C4-2B (cell line): ENCODE measurements around the gene FBXO42.

ENCODE experiments used
- H3K27ac ChIP-seq: fragments of 450-650 bp; 2 replicates; pipeline ENCODE4 v1.5.1; 2017
- ZFX ChIP-seq: fragments of 450-650 bp; IDR thresholded peaks from 2 replicates; pipeline ENCODE4 v1.6.1; 2017
- TF ChIP-seq, protein P1 (sequence below): fragments of 450-650 bp; conservative IDR thresholded peaks from 2 replicates; pipeline ENCODE4 v1.5.1; 2017; ENCODE audit warnings: mild to moderate bottlenecking

The FBXO42 gene

DNA sequence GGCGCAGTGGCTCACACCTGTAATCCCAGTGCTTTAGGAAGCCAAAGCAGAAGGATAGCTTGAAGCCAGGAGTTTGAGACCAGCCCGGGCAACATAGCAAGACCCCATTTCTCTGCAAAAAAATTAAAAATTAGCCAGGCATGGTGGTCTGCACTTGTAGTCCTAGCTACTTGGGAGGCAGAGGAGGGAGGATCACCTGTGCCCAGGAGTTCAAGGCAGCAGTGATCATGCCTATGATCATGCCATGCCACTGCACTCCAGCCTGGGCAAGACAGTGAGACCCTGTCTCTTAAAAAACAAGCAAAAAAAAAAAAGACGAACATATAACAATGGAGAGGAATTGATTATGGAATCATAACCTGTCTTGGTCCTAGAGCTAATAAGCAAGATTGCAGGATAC is 45.1 kb downstream of the FBXO42 start:
- TF ChIP-seq, protein P1, sequence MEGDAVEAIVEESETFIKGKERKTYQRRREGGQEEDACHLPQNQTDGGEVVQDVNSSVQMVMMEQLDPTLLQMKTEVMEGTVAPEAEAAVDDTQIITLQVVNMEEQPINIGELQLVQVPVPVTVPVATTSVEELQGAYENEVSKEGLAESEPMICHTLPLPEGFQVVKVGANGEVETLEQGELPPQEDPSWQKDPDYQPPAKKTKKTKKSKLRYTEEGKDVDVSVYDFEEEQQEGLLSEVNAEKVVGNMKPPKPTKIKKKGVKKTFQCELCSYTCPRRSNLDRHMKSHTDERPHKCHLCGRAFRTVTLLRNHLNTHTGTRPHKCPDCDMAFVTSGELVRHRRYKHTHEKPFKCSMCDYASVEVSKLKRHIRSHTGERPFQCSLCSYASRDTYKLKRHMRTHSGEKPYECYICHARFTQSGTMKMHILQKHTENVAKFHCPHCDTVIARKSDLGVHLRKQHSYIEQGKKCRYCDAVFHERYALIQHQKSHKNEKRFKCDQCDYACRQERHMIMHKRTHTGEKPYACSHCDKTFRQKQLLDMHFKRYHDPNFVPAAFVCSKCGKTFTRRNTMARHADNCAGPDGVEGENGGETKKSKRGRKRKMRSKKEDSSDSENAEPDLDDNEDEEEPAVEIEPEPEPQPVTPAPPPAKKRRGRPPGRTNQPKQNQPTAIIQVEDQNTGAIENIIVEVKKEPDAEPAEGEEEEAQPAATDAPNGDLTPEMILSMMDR, result no peak
- TF ChIP-seq ZFX, result no peak
- no peak overlapping the region for H3K27ac ChIP-seq

DNA sequence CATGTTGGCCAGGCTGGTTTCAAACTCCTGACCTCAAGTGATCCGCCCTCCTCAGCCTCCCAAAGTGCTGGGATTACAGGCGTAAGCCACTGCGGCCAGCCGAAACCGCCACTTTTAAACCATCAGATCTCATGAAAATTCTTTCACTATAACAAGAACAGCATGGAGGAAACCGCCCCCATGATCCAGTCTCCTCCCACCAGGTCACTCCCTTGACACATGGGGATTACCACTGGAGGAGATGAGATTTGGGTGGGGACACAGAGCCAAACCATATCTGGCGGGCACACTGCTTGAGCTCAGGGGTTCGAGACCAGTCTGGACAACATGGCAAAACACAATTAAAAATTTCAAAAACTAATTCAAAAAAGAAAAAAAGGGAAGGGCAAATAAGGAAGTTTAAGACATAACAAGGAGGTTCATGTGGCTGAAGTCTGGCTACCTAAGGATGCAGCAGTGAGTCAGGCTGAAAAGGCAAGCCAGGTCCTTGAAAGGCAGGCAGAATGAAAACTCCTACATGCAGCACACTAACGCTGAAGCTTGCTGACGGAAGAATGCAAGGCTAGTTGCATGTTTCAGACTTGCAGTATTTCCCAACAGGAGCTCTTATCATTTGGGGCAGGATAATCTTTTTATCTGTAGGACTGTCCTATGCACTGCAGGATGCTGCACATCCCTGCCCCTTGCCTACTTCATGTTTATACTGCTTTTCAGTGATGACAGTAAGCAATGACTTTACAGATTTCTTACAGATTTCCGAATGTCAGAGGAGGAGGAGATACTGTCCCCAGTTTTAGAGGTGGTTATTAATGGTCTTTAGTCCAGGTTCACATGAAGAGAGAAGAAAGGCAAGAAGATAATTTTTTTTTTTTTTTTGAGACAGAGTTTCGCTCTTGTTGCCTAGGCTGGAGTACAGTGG is 49.3 kb downstream of the FBXO42 start:
- TF ChIP-seq, protein P1, result no peak
- TF ChIP-seq ZFX, result no peak
- no peak overlapping the region for H3K27ac ChIP-seq

DNA sequence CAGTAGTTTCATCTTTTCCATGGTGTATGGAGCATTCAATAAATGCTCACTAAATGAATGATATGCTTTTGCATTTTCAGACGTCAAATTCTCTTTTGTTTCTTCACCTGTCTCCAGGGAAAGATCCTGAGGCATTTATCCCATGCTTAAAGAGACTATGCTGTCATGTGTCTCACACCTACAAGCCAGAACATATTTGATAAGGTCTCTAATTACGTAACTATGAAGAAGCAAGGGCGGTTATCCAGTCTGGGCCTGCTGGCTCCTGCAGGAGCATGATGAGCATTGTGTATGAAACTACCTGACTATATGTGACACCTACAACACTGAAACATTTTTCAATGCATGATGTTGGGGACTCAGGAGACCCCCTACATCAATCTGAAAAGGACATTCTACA is 51.8 kb downstream of the FBXO42 start:
- TF ChIP-seq ZFX, result no peak
- TF ChIP-seq, protein P1, result no peak
- no peak overlapping the region for H3K27ac ChIP-seq

DNA sequence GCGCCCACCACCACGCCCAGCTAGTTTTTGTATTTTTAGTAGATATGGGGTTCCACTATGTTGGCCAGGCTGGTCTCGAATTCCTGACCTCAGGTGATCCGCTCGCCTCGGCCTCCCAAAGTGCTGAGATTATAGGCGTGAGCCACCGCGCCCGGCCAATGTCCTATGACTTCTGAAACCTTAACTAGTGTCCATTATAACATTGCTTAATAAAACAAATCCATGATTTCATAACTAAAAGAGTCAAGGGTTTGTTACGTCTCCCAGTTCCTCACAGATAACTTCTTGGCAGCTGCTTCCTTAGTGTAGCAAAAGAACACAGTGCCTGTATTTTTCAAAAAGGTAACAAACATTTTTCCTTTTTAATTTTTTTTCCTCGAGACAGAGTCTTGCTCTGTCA is 53.6 kb downstream of the FBXO42 start:
- no peak for TF ChIP-seq ZFX

DNA sequence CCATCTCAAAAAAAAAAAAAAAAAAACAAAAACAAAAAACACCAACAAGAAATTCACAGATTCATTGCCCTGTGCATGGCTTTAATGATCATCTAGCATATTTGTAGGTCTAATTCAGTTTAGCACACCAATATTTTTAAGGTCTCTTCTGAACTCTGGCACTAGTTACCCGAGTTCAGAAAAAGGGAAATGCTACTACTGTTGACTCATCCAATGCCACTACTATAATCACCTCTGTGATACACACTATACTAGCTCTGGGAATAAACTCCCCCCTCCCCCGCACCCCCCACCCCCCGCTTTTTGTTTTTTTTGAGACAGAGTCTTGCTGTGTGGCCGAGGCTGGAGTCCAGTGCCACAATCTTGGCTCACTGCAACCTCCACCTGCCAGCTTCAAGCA is 55.6 kb downstream of the FBXO42 start:
- no peak overlapping the region for H3K27ac ChIP-seq
- TF ChIP-seq, protein P1, result no peak
- TF ChIP-seq ZFX, result no peak

More for the DNA sequence above, 53.6 kb downstream of the FBXO42 start:
- H3K27ac ChIP-seq, result no peak overlapping the region

DNA sequence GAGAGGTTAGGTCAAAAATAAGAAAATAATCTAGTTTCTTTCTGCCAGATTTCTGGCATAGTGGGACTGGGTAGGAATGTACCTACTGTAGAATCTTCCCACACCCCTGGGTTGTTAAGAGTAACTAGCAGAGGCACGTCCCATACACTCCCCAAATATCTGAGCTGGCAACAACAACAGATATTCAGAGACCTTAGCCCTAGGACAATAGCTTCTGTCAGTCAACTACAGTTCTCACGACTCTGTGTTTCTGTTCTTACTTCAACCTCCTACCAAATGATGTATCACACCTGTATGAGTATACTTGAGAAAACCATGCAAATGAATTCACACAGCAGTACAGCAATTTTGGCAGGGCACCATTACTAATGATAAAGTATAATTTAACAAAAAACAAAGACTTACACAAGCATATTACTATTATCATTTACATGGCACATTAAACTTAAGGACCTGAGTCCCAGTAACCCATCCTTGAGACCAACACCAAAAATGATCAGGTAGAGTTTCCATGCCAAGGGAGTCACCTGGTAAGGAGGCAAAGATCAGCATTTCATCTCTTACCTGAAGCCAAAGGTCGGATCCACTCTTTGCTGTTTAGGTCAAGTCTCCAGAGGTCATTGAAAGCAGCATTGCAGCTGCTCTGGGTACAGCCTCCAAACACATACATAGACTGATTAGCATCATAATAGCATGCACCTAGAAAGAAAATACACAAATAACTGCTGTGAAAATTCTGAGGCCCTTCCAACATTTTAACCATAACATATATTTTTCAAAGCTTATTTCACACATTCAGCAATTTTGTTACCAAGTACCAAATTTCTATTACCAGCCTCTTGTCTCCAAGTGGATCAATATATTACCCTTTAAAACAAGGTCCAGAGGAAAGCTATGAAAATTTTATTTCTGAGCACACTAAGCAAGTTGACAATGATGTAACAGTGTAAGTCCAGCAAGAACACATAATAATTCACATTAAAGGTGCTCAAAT is 57.8 kb downstream of the FBXO42 start:
- TF ChIP-seq, protein P1, result no peak
- no peak for TF ChIP-seq ZFX
- no peak overlapping the region for H3K27ac ChIP-seq

DNA sequence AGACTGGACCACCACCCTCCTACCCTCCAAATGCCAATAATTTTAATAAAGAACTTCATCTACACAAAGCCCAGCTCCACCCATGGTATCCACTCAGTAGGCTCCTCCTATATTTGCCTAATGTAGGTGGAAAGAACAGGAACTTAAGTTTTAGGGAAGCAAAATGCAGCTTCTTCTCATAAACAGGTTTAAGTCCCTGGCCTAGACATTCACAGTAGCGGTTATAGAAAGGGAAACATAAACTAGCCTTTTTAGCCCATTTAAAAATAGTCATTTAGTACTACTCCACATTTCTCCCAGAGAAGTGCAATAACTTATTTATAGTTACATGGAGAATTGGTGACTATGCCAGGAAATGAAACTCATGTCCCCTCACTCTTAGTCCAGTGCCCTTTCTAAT is 58.7 kb downstream of the FBXO42 start:
- TF ChIP-seq ZFX, result no peak
- TF ChIP-seq, protein P1, result no peak
- no peak overlapping the region for H3K27ac ChIP-seq
